SH-SY5Y (cell line): ENCODE results near the gene NCAM1.

ENCODE experiments used
- GATA2 ChIP-seq: IDR thresholded peaks from 2 replicates; pipeline ENCODE4 v1.6.1; 2011; ENCODE audit warnings: mild to moderate bottlenecking, low read depth, low read length
- GATA3 ChIP-seq: IDR thresholded peaks from 2 replicates; pipeline ENCODE4 v1.6.1; 2011; ENCODE audit warnings: low read depth, mild to moderate bottlenecking, low read length, moderate library complexity

DNA sequence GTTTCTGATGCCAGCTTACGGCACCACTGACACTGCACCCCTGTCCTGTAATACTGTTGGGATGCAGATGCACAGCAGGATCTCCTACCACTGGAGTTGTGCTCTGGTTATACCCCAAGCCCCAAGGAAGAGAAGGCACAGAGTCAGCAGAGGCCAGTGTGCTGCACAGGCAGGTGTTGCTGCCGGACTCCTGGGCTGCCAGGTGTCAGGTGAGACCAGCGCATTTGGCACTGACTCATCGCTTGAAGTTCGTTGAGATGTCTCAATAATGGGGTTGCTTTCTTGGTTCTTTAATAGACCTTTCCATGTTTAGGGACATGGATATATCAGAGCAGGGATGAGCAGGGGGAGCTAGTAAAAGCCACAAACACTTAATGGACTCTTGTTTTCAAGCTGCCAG is 277.5 kb downstream of the NCAM1 start:
- TF ChIP-seq GATA2 (no peak), GATA3 (no peak)
